DOHH2 (cell line): ENCODE measurements around the gene LRRC4C.

Experiments used
- H3F3A ChIP-seq: fragments of 200-600 bp; sonication (generic), shearing (Covaris generic); 2 replicates; pipeline ENCODE4 v1.6.0; 2016; ENCODE audit warnings: antibody characterized with exemption, mild to moderate bottlenecking; ENCODE audit not compliant: control insufficient read depth, insufficient read depth
- H3K27ac ChIP-seq: fragments of 200-600 bp; sonication (generic); 2 replicates; pipeline ENCODE4 v1.5.1; 2014; ENCODE audit warnings: low read depth, mild to moderate bottlenecking, low read length, moderate library complexity
- H3K27me3 ChIP-seq: fragments of 200-600 bp; sonication (generic); 2 replicates; pipeline ENCODE4 v1.6.1; 2014; ENCODE audit warnings: mild to moderate bottlenecking, low read length, mixed read lengths; ENCODE audit not compliant: control insufficient read depth
- H3K36me3 ChIP-seq: fragments of 200-600 bp; sonication (generic); 2 replicates; pipeline ENCODE4 v1.6.1; 2014; ENCODE audit warnings: mild to moderate bottlenecking, low read length, moderate library complexity, mixed read lengths; ENCODE audit not compliant: control insufficient read depth
- H3K4me1 ChIP-seq: fragments of 200-600 bp; sonication (generic); 2 replicates; pipeline ENCODE4 v1.6.1; 2014; ENCODE audit warnings: mild to moderate bottlenecking, low read length, mixed read lengths; ENCODE audit not compliant: control insufficient read depth
- H3K4me2 ChIP-seq: fragments of 200-600 bp; sonication (generic); 2 replicates; pipeline ENCODE4 v1.6.0; 2014; ENCODE audit warnings: mild to moderate bottlenecking, low read length, moderate library complexity
- H3K4me3 ChIP-seq: fragments of 200-600 bp; sonication (generic); 2 replicates; pipeline ENCODE4 v1.5.1; 2014; ENCODE audit warnings: mild to moderate bottlenecking, low read length, mixed read lengths
- H3K79me2 ChIP-seq: fragments of 200-600 bp; sonication (generic); 2 replicates; pipeline ENCODE4 v1.6.1; 2014; ENCODE audit warnings: mild to moderate bottlenecking, low read length, mixed read lengths; ENCODE audit not compliant: control insufficient read depth
- H3K9me2 ChIP-seq: fragments of 200-600 bp; sonication (generic); replicated peaks from 2 replicates; pipeline ENCODE4 v1.6.1; 2014; ENCODE audit warnings: mild to moderate bottlenecking, low read length, mixed read lengths; ENCODE audit not compliant: control insufficient read depth
- H3K9me3 ChIP-seq: fragments of 200-600 bp; sonication (generic); 2 replicates; pipeline ENCODE4 v1.6.1; 2014; ENCODE audit warnings: antibody characterized with exemption, low read length, mixed read lengths; ENCODE audit not compliant: control insufficient read depth, insufficient read depth
- H4K20me1 ChIP-seq: fragments of 200-600 bp; sonication (generic); 2 replicates; pipeline ENCODE4 v1.6.0; 2014; ENCODE audit warnings: low read depth, mild to moderate bottlenecking, antibody characterized with exemption, low read length, moderate library complexity; ENCODE audit not compliant: control insufficient read depth, insufficient read depth
- EZH2phosphoT487 ChIP-seq: fragments of 200-600 bp; sonication (generic); IDR thresholded peaks from 2 replicates; pipeline ENCODE4 v1.6.1; 2017; ENCODE audit warnings: borderline replicate concordance, mild to moderate bottlenecking, antibody characterized with exemption, low read length, moderate library complexity, mixed read lengths
- TF ChIP-seq, protein P1 (sequence below): fragments of 200-600 bp; sonication (generic); IDR thresholded peaks from one replicate; pipeline ENCODE4 v1.5.1; 2014; ENCODE audit warnings: antibody characterized with exemption, mild to moderate bottlenecking, low read depth, low read length; ENCODE audit not compliant: poor library complexity, severe bottlenecking

The LRRC4C gene

DNA sequence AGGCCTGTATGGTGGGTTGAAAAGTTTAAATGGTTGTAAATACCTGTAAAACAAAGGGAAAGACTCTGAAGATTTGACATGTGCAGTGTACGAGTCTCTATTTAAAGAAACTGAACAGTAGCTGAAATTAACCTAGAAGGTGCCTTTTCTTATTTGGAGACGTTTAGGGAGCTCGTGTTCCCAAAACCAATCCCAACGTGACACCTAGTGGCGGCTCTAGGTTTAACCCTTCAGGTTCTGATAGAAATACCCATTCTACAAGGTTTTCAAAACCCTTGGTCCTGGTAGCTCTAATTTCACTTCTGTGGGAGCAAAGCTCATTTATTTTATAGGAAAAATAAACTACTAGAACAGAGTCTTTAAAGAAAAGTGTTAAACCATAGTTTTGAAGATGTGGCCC is 258.3 kb downstream of the LRRC4C start:
- H3K4me1 ChIP-seq: no peaks in the 10 kb centered on the region
- no peak overlapping the region for H3K4me3 ChIP-seq
- H3K27ac ChIP-seq: no peak overlapping the region
- no peaks in the 10 kb centered on the region for H3K9me2 ChIP-seq
- no peaks in the 10 kb centered on the region for H3K27me3 ChIP-seq
- no peaks in the 10 kb centered on the region for H4K20me1 ChIP-seq
- H3K4me2 ChIP-seq: no peak overlapping the region
- H3K79me2 ChIP-seq: no peaks in the 10 kb centered on the region
- no peaks in the 10 kb centered on the region for H3K36me3 ChIP-seq
- H3F3A ChIP-seq: no peaks in the 10 kb centered on the region
- no peak for TF ChIP-seq EZH2phosphoT487
- TF ChIP-seq, protein P1, sequence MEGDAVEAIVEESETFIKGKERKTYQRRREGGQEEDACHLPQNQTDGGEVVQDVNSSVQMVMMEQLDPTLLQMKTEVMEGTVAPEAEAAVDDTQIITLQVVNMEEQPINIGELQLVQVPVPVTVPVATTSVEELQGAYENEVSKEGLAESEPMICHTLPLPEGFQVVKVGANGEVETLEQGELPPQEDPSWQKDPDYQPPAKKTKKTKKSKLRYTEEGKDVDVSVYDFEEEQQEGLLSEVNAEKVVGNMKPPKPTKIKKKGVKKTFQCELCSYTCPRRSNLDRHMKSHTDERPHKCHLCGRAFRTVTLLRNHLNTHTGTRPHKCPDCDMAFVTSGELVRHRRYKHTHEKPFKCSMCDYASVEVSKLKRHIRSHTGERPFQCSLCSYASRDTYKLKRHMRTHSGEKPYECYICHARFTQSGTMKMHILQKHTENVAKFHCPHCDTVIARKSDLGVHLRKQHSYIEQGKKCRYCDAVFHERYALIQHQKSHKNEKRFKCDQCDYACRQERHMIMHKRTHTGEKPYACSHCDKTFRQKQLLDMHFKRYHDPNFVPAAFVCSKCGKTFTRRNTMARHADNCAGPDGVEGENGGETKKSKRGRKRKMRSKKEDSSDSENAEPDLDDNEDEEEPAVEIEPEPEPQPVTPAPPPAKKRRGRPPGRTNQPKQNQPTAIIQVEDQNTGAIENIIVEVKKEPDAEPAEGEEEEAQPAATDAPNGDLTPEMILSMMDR: peak; percentile 45
- no peaks in the 10 kb centered on the region for H3K9me3 ChIP-seq

DNA sequence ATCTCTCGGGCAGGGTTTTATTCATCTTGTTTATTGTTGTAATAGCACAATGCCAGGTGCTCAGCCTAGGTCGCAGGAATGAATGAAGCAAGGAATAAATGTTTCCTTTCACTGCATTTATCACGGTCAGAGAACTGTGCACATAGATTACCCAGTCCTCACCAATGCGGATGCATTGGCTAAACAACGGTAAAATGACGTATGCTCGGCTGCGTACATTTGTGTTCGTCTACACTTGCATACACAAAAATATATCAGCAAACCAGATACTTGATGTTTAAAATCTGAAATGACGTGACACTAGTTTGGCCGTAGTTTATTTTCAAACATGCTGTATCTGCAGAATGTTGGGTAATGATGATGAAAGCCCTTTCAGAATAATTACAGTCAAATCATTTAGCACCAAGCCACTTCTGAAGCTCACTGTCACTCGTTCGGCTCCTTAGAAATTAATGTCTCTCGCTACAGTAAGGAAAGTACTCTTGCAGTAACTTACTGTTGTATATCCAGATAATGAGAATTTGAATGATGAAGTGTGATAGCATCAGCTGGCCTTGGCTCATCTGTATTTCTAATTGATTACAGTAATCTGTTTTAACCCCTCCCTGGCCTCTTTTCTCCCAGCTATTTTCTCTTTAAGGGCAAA is 268.9 kb downstream of the LRRC4C start:
- H3F3A ChIP-seq: no peaks in the 10 kb centered on the region
- no peaks in the 10 kb centered on the region for H3K36me3 ChIP-seq
- H3K4me1 ChIP-seq: no peaks in the 10 kb centered on the region
- H3K27me3 ChIP-seq: no peaks in the 10 kb centered on the region
- no peaks in the 10 kb centered on the region for H3K9me3 ChIP-seq
- TF ChIP-seq, protein P1: no peak
- TF ChIP-seq EZH2phosphoT487: no peak
- no peaks in the 10 kb centered on the region for H3K9me2 ChIP-seq
- H3K27ac ChIP-seq: no peak overlapping the region
- no peaks in the 10 kb centered on the region for H4K20me1 ChIP-seq
- H3K79me2 ChIP-seq: no peaks in the 10 kb centered on the region
- H3K4me3 ChIP-seq: no peak overlapping the region
- no peak overlapping the region for H3K4me2 ChIP-seq

DNA sequence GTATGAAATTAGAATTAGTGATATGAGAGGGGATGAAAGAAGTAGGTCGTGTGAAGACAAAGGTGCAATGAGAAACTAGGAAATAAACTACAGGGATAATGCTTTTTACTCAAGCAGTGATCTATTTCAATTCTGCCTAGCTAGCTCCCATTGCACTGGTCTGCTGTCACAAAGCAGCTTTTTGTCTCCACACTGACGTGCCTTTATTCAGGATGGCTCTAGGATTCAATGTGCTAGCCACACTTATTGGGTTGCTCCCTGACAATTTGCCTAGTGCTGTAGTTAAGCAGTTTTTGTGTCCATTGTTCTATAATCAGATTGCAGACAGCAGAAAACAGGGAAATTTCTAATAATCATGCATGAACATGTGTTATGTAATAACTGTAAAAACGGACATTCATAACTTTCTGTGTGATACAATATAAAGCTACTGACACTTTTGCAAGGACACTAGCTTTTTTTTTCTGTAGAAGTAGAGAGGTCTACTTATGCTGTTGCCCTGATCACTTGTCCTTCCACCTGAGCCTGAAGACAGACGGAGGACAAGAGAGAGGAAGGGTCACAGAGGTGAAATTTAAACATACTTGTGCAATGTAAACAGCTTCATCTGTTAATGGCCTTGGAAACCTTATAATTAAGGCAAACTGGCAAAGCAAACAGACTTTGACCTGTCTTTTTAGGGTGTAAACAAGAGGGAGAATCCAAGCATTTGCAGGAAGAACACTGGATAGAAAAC is 269.6 kb downstream of the LRRC4C start:
- Histone ChIP-seq H4K20me1 (no peaks in the 10 kb centered on the region), H3K79me2 (no peaks in the 10 kb centered on the region), H3K27ac (no peak overlapping the region), H3K4me3 (no peak overlapping the region), H3K36me3 (no peaks in the 10 kb centered on the region), H3K27me3 (no peaks in the 10 kb centered on the region), H3K9me3 (no peaks in the 10 kb centered on the region), H3K9me2 (no peaks in the 10 kb centered on the region), H3K4me2 (no peak overlapping the region), H3F3A (no peaks in the 10 kb centered on the region), H3K4me1 (no peaks in the 10 kb centered on the region)
- TF ChIP-seq EZH2phosphoT487: no peak
- TF ChIP-seq, protein P1: no peak
